ENCODE measurements around the gene LAMB3.

The LAMB3 gene

GRCh38 chr1:209659909-209660308, 7.7 kb upstream of the LAMB3 start:
- no peak for DNase-seq

- DNase-seq = no peak
Observed at GRCh38 chr1:209657918-209658317, 5.7 kb upstream of the LAMB3 start.

DNA sequence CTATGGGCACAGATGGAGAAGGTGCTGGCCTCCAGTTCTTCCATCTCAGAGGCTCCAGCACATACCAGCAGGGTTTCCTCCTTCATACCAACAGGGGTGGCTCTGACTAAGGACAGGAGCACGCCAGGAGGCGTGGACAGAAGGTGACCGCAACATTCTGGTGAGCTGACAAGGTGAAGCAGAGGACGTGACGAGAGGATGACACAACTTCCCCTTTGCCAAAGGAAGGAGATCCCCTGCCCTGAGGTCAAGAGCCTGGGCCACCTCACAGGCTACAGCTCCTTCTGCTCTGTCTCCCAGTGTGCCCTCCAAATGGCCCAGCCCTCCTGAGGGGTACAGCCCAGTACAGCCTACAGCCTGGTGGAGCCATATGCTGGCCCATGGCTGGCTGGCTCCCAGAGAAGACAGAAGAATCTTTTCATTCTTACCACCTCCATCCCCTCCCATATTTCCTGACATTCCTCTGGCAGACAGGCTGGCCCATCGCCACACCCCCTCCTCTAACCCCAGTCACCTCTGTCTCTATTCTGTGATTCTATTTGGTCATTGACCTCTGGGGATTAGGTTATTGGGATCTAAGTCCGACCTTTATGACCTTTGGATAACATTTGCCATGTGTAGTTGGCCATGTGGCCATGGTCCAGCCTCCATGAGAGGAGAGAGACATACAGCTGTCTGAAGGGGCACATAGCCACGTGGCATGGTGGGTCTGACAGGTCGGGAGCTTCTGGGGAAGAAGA, 5.1 kb upstream of the LAMB3 start:
- DNase-seq = no peak

DNA sequence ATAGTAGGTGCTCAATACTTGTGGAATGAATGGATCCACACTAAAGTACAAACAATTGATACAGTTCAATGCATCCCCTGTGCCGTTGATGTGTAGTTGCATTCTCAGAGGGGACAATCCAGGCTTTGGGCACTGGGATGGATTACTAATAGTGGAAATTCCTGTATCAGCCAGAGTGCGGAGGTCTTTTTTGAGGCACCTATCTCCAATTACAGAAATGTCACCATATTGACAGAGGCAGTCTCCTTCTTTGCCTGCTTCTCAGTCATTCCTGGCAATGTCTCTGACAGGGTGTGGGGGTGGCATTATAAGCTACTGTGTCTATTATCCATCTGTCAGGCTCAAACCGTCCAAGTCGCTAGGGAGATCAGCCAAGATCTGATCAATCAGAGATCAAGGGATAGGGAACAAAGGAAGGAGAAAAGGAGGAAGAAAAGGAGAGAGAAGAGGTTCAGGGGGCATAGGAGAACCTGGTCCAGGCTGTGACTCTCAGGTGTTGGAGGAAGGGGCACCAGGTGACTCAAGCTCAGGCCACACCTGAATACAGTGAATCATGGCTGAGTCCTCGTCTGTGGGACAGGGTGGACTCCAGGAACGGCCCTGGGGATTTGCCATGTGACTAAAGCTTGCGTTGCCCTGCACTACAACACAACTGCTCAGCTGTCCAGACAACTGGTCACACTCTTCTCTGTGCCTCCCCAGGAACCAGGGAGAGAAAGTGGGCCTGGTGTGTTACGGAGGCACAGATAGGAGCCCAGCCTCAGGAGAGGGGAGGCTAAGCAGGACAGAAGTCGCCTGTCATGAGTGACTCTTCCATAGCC, 3.4 kb upstream of the LAMB3 start:
- no peak for DNase-seq

GRCh38 chr1:209653915-209654351, 1.7 kb upstream of the LAMB3 start:
- DNase-seq = no peak

DNA sequence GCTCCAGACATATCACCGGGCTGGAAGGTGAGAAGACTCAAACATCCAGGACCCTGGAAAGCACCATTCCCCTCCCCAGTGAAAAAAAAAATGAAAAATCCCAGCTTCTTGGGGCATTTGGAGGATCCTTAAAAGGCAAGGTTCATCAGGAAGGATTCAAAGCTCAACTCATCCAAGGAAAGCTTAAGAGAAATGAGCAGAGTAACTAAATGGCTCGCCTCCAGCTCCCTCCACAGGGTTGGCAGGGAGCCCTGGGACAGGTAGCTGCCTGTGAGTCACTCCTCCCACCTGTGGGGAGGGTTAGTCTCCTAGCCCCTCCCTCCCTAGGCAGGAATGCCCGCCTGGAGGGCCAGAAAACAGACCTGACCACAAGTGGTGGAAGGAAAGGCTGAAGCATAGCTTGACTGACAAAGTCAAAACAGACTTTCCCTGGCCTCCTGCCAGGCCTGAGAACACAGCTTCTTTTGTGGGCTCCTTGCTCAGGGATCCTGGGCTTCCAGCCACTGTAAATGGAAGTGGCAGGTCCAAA, 712 bp upstream of the LAMB3 start:
- no peak for DNase-seq

- no peak for DNase-seq
Observed at GRCh38 chr1:209651138-209651587, 1.1 kb downstream of the LAMB3 start.

DNA sequence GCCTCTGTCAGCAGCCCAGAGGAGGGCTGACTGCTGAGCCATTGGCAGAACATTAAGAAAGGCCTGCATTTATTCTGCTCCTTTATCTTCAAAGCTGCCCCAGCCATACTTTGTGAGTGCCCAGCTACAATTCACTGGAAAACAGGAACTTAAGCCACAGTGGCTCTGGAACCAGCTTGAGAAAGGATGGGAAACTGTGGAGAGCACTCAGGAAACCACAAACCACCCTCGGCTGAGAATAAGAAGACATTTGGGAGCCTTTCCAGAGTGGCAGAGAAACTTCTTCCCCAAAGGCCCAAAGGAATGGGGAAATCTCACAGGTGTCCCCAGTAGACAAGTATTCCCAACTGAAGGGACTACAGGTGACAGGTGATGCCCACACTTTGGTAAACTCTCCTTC, 1.8 kb downstream of the LAMB3 start:
- no peak for DNase-seq

GRCh38 chr1:209648931-209649776, 3.1 kb downstream of the LAMB3 start:
- no peak for DNase-seq

GRCh38 chr1:209648346-209648745, 3.9 kb downstream of the LAMB3 start:
- DNase-seq = no peak

- DNase-seq = no peak
Observed at GRCh38 chr1:209647156-209647555, 5.1 kb downstream of the LAMB3 start.

- no peak for DNase-seq
Observed at GRCh38 chr1:209646558-209646957, 5.7 kb downstream of the LAMB3 start.

DNA sequence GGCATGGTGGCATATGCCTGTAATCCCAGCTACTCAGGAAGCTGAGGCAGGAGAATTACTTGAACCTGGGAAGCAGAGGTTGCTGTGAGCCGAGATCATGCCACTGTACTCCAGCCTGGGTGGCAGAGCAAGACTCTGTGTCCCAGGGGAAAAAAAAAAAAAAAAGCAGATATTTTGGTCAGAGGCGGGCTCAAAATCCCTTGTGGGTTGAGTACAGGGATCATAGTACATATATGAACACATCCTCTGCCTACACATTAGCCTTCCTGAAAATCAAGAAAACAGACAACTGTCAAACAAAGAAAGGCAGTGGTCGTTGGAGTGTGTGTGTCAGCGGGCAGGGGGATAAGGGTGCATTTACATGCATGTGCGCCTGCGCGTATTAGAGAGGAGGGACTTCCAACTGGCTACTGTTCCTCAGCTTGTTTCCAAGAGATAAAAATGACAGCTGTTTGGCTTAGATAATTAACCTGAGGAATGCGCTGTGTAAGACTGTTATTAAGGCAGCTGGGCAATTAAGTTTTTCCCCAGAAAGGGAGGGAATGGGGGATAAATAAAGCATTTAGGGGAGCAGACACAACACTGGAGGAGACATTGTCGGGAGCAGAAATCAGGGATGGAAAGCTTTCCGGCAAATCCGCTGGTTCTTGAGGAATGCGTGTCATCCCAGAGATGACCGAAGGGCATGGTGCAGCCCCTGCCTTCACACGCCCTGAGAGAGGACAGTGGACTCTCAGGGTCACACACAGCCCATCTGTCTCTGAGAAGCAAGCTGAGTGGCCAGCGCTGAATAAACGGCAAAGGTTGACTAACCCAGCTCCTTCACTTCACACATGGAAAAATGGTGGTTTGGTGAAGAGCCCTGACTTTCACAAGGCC, 6.4 kb downstream of the LAMB3 start:
- DNase-seq = no peak

- DNase-seq = no peak
Observed at GRCh38 chr1:209643285-209644020, 8.8 kb downstream of the LAMB3 start.

- DNase-seq = no peak
Observed at GRCh38 chr1:209642816-209643215, 9.4 kb downstream of the LAMB3 start.

- DNase-seq = no peak
Observed at GRCh38 chr1:209641832-209642172, 10.4 kb downstream of the LAMB3 start.

DNA sequence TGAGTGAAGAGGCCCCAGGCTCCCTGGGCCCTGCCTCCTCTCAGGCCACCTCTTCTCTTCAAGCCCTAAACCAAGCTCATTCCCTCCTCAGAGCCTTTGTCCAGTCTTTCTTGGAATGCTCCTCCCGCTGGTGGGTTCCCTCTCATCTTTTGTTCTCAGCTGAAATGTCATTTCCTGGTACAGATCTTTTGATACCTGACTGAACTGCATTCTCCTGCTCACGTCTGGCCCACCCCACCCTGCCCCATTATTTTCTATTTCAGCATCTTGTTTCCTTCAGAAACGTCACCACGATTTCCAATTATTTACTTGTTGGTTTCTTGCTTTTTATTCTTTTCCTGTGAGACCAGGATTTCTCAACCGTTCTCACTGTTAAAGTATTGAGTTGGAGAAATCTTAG, 16.4 kb downstream of the LAMB3 start:
- DNase-seq = no peak

- no peak for DNase-seq
Observed at GRCh38 chr1:209634005-209634737, 18.1 kb downstream of the LAMB3 start.

DNA sequence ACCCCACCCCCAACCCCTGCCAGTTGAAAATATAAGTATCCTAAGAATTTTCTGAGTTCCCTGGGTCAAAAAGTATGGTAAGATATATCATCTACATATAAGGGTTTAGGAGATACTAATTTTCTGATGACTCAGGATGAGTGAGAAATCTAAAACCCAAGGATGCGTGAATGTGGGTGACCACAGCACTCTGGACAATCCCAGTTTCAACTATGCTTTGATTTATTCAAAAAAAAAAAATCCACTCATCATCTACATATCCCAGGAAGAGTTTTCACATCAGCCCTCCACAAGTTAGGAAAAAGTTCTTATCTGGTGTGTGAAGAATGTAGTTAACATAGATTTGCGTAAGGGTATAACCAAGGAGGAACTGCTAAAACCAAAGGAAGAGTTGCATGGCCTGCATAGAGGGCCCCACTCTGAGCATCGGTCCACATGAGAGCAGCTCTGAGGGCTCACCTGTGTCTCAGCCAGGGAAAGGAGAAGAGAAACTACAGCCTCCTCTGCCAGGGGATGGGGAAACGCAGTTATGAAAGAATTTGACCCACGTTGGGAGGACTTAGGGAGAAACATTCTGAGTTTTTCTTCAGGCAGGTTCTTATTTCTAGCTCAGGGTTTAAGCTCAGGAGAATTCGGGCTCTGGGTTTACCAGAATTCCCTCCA, 18.8 kb downstream of the LAMB3 start:
- no peak for DNase-seq
